MM.1S (cell line): Measurements from ENCODE around the gene S100A3.
"Not testable (repeated sequence)": the region's sequence is repeated elsewhere in the genome, so short reads cannot be mapped to it uniquely, and the experiment has no call there.

Experiments used
- CTCF ChIP-seq: fragments of 300-600 bp; sonication (generic); IDR thresholded peaks from 2 replicates; pipeline ENCODE4 v1.5.1; 2016; ENCODE audit warnings: antibody characterized with exemption, low read length, mixed read lengths
- EZH2 ChIP-seq: fragments of 300-600 bp; sonication (generic); optimal IDR thresholded peaks from 2 replicates; pipeline ENCODE3; 2017; ENCODE audit warnings: low read depth, mild to moderate bottlenecking, antibody characterized with exemption, low read length, mixed read lengths

DNA sequence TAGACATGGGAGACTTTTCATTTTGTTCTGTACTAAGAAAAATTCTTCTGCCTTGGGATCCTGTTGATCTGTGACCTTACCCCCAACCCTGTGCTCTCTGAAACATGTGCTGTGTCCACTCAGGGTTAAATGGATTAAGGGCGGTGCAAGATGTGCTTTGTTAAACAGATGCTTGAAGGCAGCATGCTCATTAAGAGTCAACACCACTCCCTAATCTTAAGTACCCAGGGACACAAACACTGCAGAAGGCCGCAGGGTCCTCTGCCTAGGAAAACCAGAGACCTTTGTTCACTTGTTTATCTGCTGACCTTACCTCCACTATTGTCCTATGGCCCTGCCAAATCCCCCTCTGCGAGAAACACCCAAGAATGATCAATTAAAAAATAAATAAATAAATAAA, 34.5 kb upstream of the S100A3 start:
- not testable (repeated sequence) for TF ChIP-seq CTCF, EZH2
